Left lung (tissue), 10 donors: ENCODE results near the gene TCP11. TPM values are rescaled to one million over a fixed set of nuclear protein-coding genes. Genes with fewer than 3 reads are reported as not detected.
A peak's percentile ranks its signal among the peaks of the same experiment; 100 is the strongest.

ENCODE experiments used
- ATAC-seq: fragments of 200-7000 bp; cut with Tn5 transposase; one replicate; pipeline ENCODE4 v1.9.1; 2020; ENCODE audit warnings: moderate library complexity
- DNase-seq, 4 donors: peaks; one replicate each; pipeline ENCODE4 v3.0.0-alpha.2; 2013 to 2020
- H3K27ac ChIP-seq, 2 donors: fragments of 200-600 bp; sonication (generic) in 1 of 2; one replicate each; pipeline versions ENCODE4 v1.5.0 to v1.8.0; 2020 to 2021
- H3K27me3 ChIP-seq, 2 donors: fragments of 200-600 bp; sonication (generic) in 1 of 2; one replicate each; pipeline versions ENCODE4 v1.5.0 to v1.8.0; 2020 to 2021
- H3K36me3 ChIP-seq, 2 donors: fragments of 200-600 bp; sonication (generic) in 1 of 2; one replicate each; pipeline versions ENCODE4 v1.5.0 to v1.8.0; 2020 to 2021
- H3K4me1 ChIP-seq, 2 donors: fragments of 200-600 bp; one replicate each; pipeline ENCODE4 v1.8.0; 2021
- H3K4me3 ChIP-seq, 2 donors: fragments of 200-600 bp; sonication (generic) in 1 of 2; one replicate each; pipeline versions ENCODE4 v1.5.0 to v1.8.0; 2020 to 2021; ENCODE audit warnings: mild to moderate bottlenecking in 1 of 2
- H3K9me3 ChIP-seq, 2 donors: fragments of 200-600 bp; sonication (generic) in 1 of 2; one replicate each; pipeline versions ENCODE4 v1.5.0 to v1.8.0; 2020 to 2021
- intact Hi-C, 2 donors: fragments of 100-400 bp; cut with DNase I; formaldehyde crosslinking; loops; one replicate each; pipeline versions ENCODE4 v1.11.2 to v1.14.2; 2022
- polyA plus RNA-seq, 6 donors: library from polyadenylated mRNA; unstranded; fragments of 120-200 nt; gene quantifications; one replicate each; pipeline ENCODE4 v1.2.1, GENCODE V29; 2013; ENCODE audit not compliant: insufficient read length in 6 of 6
- total RNA-seq, 2 donors: library from RNA; stranded (reverse); fragmentation: NEBNext Ultra II Directional; extraction: Animal tissue kit (Norgen Biotek cat#: 25700); gene quantifications; one replicate each; pipeline ENCODE4 v1.2.1, GENCODE V29; 2021
- TF ChIP-seq, protein P1 (sequence below), 2 donors: fragments of 200-600 bp; sonication (generic) in 1 of 2; IDR thresholded peaks; one replicate each; pipeline versions ENCODE4 v1.5.0 to v1.8.0; 2021; ENCODE audit warnings: antibody characterized with exemption in 2 of 2
- donor health status: DM: no; HTN: yes; CAD: no.
- donor health status: DM: no; HTN: no; CAD: no.

The TCP11 gene
- total and polyA plus RNA-seq, 8 donors, result 0.35 to 1.6 (median 0.69) TPM; not detected in 1

DNA sequence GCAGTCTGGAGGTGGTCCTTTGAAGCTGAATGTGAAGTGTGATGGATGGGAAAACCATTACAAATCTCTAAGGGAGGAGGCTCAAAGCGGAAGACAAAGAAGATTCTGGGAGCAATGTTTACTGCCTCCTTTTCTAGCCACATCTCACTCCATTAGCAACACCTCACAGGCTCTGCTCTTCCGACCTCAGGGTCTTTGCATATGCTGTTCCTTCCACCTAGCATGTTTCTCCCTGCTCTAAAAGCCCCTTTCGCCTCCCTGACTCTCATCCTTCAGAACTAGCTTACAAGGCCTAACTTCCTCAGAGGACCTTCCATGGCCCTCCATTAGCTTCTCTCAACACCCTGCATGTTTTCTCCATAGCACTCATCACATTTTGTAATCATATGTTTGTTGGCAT is 4.6 kb upstream of the TCP11 start:
- ATAC-seq, result no peak
- intact Hi-C loops, result loop anchor here in 1 of 2 donors (10.0 kb wide), 1 partner anchor 99 kb away; no protein-coding TSS in a partner anchor
- Histone ChIP-seq H3K4me1 (peaks cover 8 to 12% of the 10 kb centered on the region in 2 donors), H3K9me3 (no peaks in the 10 kb centered on the region), H3K4me3 (no peak overlapping the region), H3K27me3 (peaks cover 0 to 10% of the 10 kb centered on the region in 2 donors), H3K36me3 (no peaks in the 10 kb centered on the region), H3K27ac (no peak overlapping the region)
- TF ChIP-seq, protein P1, sequence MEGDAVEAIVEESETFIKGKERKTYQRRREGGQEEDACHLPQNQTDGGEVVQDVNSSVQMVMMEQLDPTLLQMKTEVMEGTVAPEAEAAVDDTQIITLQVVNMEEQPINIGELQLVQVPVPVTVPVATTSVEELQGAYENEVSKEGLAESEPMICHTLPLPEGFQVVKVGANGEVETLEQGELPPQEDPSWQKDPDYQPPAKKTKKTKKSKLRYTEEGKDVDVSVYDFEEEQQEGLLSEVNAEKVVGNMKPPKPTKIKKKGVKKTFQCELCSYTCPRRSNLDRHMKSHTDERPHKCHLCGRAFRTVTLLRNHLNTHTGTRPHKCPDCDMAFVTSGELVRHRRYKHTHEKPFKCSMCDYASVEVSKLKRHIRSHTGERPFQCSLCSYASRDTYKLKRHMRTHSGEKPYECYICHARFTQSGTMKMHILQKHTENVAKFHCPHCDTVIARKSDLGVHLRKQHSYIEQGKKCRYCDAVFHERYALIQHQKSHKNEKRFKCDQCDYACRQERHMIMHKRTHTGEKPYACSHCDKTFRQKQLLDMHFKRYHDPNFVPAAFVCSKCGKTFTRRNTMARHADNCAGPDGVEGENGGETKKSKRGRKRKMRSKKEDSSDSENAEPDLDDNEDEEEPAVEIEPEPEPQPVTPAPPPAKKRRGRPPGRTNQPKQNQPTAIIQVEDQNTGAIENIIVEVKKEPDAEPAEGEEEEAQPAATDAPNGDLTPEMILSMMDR (IDR thresholded peaks at IDR 0.05), result no peak
- DNase-seq, result no peak

DNA sequence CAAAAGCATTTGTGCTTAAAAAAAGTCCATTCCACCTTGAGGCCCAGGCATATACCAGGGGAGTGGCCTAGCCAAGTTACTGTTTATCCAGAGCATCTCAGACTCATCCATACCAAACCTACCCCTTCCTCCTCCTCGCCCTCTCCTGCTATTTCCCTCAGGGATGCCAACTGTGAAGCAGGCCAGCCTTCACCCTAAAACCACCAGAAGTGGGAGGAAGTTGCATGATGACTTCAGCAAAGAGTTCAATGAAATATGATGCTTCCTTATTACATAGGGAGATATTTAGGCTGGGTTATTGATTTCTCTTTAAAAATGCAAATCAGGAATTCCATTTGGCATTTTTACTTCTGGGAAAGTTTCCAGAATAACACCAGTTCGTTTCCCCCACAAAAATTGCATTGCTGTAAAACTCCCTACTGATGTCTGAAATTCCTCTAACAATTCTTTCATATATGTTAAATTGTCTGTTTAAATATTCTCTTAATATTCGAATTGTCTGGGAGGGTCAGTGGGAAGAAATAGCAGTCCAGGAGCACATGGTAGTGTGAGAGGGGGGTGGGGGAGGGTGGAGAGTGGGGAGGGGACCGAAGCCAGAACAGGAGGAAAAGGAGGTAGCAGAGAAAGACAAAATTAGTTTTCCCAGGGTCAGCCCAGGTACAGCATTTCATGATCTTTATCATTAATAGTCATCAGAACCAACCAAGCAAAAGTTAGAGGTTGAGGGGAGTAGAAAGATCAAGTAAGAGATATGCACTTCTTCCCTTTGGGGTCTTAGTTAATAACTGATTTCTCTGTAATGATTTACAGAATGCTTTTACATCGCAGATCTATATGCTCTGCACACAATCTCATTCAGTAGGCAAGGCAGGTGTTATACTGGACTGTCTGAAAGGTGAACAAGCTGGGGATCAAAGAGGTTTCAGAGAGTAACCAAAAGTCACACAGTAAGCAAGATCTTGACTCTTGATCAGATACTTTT is 1.7 kb upstream of the TCP11 start:
- TF ChIP-seq, protein P1 (IDR thresholded peaks at IDR 0.05), result no peak
- H3K36me3 ChIP-seq, result no peaks in the 10 kb centered on the region
- no peaks in the 10 kb centered on the region for H3K9me3 ChIP-seq
- peaks cover 4 to 16% of the 10 kb centered on the region in 2 donors for H3K4me1 ChIP-seq
- no peak overlapping the region for H3K27ac ChIP-seq
- ATAC-seq (no peak), DNase-seq (no peak)
- H3K27me3 ChIP-seq, result peaks cover 0 to 13% of the 10 kb centered on the region in 2 donors
- no peak overlapping the region for H3K4me3 ChIP-seq
- intact Hi-C loops, result loop anchor here in 1 of 2 donors (5.0 to 10.0 kb wide), 2 partner anchors 102 to 156 kb away; no protein-coding TSS in a partner anchor

DNA sequence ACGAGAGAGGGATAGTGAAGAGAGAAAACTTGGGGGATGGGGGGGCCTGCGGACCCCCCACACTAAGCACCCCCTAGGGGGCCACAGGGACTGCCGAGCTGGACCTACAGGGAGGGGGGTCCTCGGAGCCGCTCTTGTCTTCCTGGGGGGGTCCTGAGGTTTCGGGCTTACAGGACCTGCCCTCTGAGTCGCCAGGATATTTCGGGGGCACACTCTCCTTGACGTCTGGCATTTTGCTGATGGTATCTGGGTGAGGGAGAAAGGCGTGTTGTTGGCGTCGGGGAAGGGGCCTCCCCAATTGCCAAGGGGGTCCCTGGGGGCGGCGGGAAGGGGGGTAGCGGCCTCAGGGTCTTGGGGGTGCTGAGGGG is 516 bp downstream of the TCP11 start:
- H3K4me3 ChIP-seq, result no peak overlapping the region
- no peak for DNase-seq
- H3K9me3 ChIP-seq, result no peaks in the 10 kb centered on the region
- intact Hi-C loops, result loop anchor here in 1 of 2 donors (5.0 to 10.0 kb wide), 2 partner anchors 104 to 153 kb away; no protein-coding TSS in a partner anchor
- TF ChIP-seq, protein P1 (IDR thresholded peaks at IDR 0.05), result no peak
- H3K27ac ChIP-seq, result no peak overlapping the region
- no peak for ATAC-seq
- H3K36me3 ChIP-seq, result no peaks in the 10 kb centered on the region
- H3K4me1 ChIP-seq, result peaks cover 4 to 16% of the 10 kb centered on the region in 2 donors
- H3K27me3 ChIP-seq, result peaks cover 0 to 13% of the 10 kb centered on the region in 2 donors

DNA sequence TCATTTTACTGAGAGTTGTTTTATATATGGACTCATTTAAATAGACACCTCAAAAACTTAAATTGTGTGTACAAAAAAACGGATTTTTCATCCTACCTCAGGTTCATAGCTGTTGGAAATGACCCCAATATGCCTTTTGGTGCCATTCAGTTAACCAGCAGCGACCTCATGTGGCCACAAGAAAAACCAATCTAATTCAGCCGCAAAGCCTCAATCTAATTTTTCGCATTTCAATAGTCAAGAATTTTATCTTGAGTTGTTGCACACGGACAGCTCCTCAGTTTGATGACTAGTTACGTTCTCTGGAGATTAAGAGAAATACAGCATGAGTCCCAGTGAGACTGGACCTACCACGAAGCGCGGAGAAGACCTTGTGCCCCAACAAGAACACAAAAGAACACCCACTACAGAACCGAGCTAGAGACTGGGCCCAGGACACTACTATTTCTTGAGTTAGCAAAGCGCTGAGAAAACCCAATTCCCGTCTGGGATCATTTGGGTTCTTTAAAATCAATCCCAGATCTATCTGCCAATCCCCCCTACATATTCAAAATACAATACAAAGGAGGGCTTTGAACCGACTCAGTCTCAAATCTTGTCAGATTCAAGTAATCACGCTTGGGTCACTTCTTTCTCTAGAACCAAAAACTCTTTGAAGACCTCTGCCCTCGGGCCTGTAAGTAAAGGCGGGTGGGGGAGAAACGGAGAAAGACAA is 1.1 kb downstream of the TCP11 start:
- ATAC-seq, result peak; percentile 80

More for the DNA sequence above, 1.1 kb downstream of the TCP11 start:
- intact Hi-C loops, result loop anchor here (5.0 to 10.0 kb wide), 3 partner anchors 105 to 155 kb away; no protein-coding TSS in a partner anchor
- Histone ChIP-seq H3K27me3 (peaks cover 0 to 13% of the 10 kb centered on the region in 2 donors), H3K9me3 (no peaks in the 10 kb centered on the region), H3K4me1 (peaks cover 4 to 16% of the 10 kb centered on the region in 2 donors), H3K36me3 (no peaks in the 10 kb centered on the region), H3K27ac (no peak overlapping the region), H3K4me3 (no peak overlapping the region)
- peak in 2 of 4 donors; percentile 67 to 84 for DNase-seq
- TF ChIP-seq, protein P1 (IDR thresholded peaks at IDR 0.05), result peak; percentile 64 to 82
